ENCODE data around the gene KRTAP2-4. TPM values are rescaled to one million over a fixed set of nuclear protein-coding genes. Genes with fewer than 3 reads are reported as not detected.
"Not testable (repeated sequence)": the region's sequence is repeated elsewhere in the genome, so short reads cannot be mapped to it uniquely, and the experiment has no call there.

Gene KRTAP2-4
- total RNA-seq, 1 donor from 2014 or later = not detected

- H3K36me3 Mint-ChIP-seq (ENCODE audit: low read depth); H3K4me1 Mint-ChIP-seq; H3K27ac Mint-ChIP-seq; H3K4me3 Mint-ChIP-seq; DNase-seq; H3K27me3 Mint-ChIP-seq; intact Hi-C loops (cut with micrococcal nuclease); H3K9me3 Mint-ChIP-seq: not testable (repeated sequence)
These were observed 23.2 kb upstream of the KRTAP2-4 start for GRCh38 chr17:41088760-41089352.

DNA sequence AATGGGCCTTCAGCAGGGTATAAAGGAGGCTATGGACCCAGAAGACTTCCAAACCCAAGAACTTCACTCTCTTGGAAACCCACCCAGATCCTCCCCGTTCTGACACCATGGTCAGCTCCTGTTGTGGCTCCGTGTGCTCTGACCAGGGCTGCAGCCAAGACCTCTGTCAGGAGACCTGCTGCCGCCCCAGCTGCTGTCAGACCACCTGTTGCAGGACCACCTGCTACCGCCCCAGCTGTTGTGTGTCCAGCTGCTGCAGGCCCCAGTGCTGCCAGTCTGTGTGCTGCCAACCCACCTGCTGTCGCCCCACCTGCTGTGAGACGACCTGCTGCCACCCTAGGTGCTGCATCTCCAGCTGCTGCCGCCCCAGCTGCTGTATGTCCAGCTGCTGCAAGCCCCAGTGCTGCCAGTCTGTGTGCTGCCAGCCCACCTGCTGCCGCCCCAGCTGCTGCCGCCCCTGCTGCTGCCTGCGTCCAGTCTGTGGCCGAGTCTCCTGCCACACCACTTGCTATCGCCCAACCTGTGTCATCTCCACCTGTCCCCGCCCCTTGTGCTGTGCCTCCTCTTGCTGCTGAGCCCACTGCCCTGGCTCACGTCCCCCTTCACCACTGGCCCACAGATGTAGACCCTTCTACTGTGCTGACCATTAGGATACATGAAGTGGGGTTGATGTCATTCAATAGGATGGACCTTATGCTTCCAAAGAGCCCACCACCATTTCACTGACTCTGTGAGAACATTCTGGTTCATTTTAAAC, 18.6 kb upstream of the KRTAP2-4 start, which contains the start of gene KRTAP4-7:
Gene KRTAP4-7 (plus strand): TSS at position 51 of the 757 bp plus-strand sequence. CDS start 57 bp downstream, at position 108.
- peaks cover 16% of the 10 kb centered on the region for H3K27me3 Mint-ChIP-seq
- H3K27ac Mint-ChIP-seq; H3K9me3 Mint-ChIP-seq; intact Hi-C loops (cut with micrococcal nuclease); DNase-seq; H3K4me1 Mint-ChIP-seq; H3K36me3 Mint-ChIP-seq (ENCODE audit: low read depth); H3K4me3 Mint-ChIP-seq: not testable (repeated sequence)

DNA sequence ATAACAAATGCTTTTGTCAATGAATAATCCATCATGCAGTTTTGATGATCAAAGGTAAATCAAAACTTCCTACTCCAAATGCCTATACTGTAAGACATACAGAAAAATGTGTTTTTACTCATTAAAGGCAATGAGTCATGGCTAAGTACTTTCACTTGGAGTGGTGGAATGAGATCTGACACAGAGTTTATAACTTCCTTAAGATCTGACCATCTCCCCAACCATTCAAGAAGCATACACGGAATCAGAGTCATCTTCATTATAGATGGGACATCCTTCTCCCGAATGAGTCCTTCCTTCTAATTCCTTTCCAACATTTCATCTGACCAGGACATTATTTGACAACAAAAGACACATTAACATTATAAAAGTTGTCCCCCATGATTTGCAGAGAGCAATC, 17.7 kb upstream of the KRTAP2-4 start:
- H3K9me3 Mint-ChIP-seq; DNase-seq; H3K4me3 Mint-ChIP-seq; H3K36me3 Mint-ChIP-seq (ENCODE audit: low read depth); intact Hi-C loops (cut with micrococcal nuclease); H3K27ac Mint-ChIP-seq; H3K4me1 Mint-ChIP-seq: not testable (repeated sequence)
- H3K27me3 Mint-ChIP-seq = peaks cover 17% of the 10 kb centered on the region

DNA sequence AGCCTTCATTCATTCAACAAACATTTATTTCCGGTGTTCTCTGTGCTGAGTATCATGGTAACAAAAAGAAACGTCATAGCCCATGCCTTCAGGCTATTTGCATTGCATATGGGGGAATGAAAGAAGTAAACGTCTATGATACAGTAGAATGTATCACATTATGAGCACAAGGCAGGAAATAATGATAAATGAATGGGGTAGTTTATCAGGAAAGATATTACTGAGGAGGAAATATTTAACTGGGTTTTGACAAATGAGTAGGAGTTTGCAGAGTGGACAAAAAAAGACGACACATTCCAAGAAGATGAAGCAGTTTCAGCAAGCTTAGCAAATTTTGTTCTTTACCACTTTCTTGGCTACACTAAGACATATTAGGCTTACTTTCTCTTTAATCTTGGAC, 16.9 kb upstream of the KRTAP2-4 start:
- DNase-seq = no peak
- no peaks in the 10 kb centered on the region for H3K9me3 Mint-ChIP-seq

GRCh38 chr17:41076788-41077187, 11.1 kb upstream of the KRTAP2-4 start:
- H3K4me1 Mint-ChIP-seq = no peaks in the 10 kb centered on the region
- no peaks in the 10 kb centered on the region for H3K36me3 Mint-ChIP-seq (ENCODE audit: low read depth)
- intact Hi-C loops (cut with micrococcal nuclease) = no loop called here
- no peak overlapping the region for H3K4me3 Mint-ChIP-seq
- no peak for DNase-seq
- H3K27me3 Mint-ChIP-seq = peaks cover 26% of the 10 kb centered on the region
- H3K27ac Mint-ChIP-seq = no peak overlapping the region
- no peaks in the 10 kb centered on the region for H3K9me3 Mint-ChIP-seq

More for the DNA sequence above, 16.9 kb upstream of the KRTAP2-4 start:
- Mint-ChIP-seq H3K4me3 (no peak overlapping the region), H3K27ac (no peak overlapping the region), H3K4me1 (no peaks in the 10 kb centered on the region), H3K27me3 (peaks cover 20% of the 10 kb centered on the region), H3K36me3 (ENCODE audit: low read depth) (no peaks in the 10 kb centered on the region)
- intact Hi-C loops (cut with micrococcal nuclease) = no loop called here

DNA sequence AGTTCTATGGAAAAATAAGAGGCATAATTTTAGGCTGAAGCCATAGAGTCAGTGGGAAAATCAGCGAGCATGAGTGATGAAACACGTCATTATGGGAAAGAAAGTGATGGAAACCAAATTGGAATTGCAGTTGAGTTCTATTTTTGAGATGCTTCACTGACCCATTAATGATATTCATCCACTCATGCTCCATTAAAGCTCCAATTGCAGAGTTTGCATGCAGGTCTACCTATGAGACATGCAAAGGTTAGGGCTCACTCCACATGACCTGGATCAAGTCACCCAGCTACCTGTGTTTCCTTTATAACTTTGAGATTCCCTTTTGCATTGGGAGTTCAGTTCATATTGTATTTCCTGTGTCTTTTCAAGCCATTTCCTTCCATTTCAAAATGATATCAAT, 8.0 kb upstream of the KRTAP2-4 start:
- H3K4me1 Mint-ChIP-seq = no peaks in the 10 kb centered on the region
- no peak overlapping the region for H3K4me3 Mint-ChIP-seq
- H3K27ac Mint-ChIP-seq = no peak overlapping the region
- H3K9me3 Mint-ChIP-seq = no peaks in the 10 kb centered on the region
- H3K27me3 Mint-ChIP-seq = peaks cover 22% of the 10 kb centered on the region
- H3K36me3 Mint-ChIP-seq (ENCODE audit: low read depth) = no peaks in the 10 kb centered on the region
- intact Hi-C loops (cut with micrococcal nuclease) = no loop called here
- DNase-seq = no peak

- intact Hi-C loops (cut with micrococcal nuclease) = no loop called here
- DNase-seq = no peak
- H3K36me3 Mint-ChIP-seq (ENCODE audit: low read depth) = no peaks in the 10 kb centered on the region
- no peak overlapping the region for H3K4me3 Mint-ChIP-seq
- peaks cover 16% of the 10 kb centered on the region for H3K27me3 Mint-ChIP-seq
- no peak overlapping the region for H3K27ac Mint-ChIP-seq
- H3K4me1 Mint-ChIP-seq = no peaks in the 10 kb centered on the region
- no peaks in the 10 kb centered on the region for H3K9me3 Mint-ChIP-seq
These were observed 6.1 kb upstream of the KRTAP2-4 start for GRCh38 chr17:41071606-41072360.

DNA sequence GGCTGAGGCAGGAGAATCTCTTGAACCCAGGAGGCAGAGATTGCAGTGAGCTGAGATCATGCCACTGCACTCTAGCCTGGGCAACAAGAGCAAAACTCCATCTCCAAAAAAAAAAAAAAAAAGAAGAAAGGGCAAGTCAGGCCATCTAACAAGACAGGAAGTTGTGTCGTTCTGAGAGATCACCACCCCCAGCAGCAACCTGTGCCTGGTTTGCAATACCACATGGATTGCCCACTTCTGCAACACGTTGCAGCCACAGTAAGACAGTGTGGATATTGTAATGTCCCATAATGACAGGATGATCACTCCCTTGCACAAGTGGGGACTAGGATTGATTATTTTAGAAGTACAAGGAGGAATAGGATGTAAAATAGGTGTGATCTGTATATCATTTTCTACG, 3.4 kb upstream of the KRTAP2-4 start:
- Mint-ChIP-seq H3K36me3 (ENCODE audit: low read depth) (no peaks in the 10 kb centered on the region), H3K27me3 (peaks cover 2% of the 10 kb centered on the region), H3K9me3 (no peaks in the 10 kb centered on the region), H3K4me1 (no peaks in the 10 kb centered on the region), H3K4me3 (no peak overlapping the region), H3K27ac (no peak overlapping the region)
- DNase-seq = no peak
- intact Hi-C loops (cut with micrococcal nuclease) = no loop called here

GRCh38 chr17:41067281-41067680, 1.6 kb upstream of the KRTAP2-4 start:
- H3K27me3 Mint-ChIP-seq = peaks cover 4% of the 10 kb centered on the region

GRCh38 chr17:41065016-41065689, 526 bp downstream of the KRTAP2-4 start:
- H3K36me3 Mint-ChIP-seq (ENCODE audit: low read depth); H3K4me3 Mint-ChIP-seq; intact Hi-C loops (cut with micrococcal nuclease); H3K27ac Mint-ChIP-seq; H3K9me3 Mint-ChIP-seq; DNase-seq; H3K4me1 Mint-ChIP-seq: not testable (repeated sequence)
- peaks cover 15% of the 10 kb centered on the region for H3K27me3 Mint-ChIP-seq

More at GRCh38 chr17:41067281-41067680, 1.6 kb upstream of the KRTAP2-4 start:
- no peak for DNase-seq
- H3K27ac Mint-ChIP-seq = no peak overlapping the region
- H3K9me3 Mint-ChIP-seq = no peaks in the 10 kb centered on the region
- no peak overlapping the region for H3K4me3 Mint-ChIP-seq
- no peaks in the 10 kb centered on the region for H3K4me1 Mint-ChIP-seq
- H3K36me3 Mint-ChIP-seq (ENCODE audit: low read depth) = no peaks in the 10 kb centered on the region
- intact Hi-C loops (cut with micrococcal nuclease) = no loop called here

DNA sequence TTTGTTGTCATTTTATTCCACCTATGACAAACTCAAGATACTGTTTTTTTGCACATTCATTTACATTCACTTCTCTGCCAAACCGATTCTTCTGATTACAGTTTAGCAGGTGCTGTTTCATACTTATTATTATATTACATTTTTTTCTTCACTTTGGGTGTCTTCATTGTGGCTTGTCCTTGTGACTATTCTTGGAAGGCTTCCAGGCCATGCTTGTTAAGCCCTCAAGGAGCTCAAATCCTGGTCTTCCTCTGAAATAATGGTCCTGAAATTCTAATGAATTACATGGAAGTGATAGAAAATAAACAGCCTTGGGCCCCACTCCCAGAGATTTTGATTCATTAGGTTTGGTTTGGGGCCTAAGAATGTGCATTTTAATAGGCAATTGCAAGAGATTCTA, 1.4 kb downstream of the KRTAP2-4 start:
- DNase-seq = no peak
- H3K27ac Mint-ChIP-seq = no peak overlapping the region
- H3K9me3 Mint-ChIP-seq = no peaks in the 10 kb centered on the region
- peaks cover 20% of the 10 kb centered on the region for H3K27me3 Mint-ChIP-seq
- H3K4me3 Mint-ChIP-seq = no peak overlapping the region
- H3K4me1 Mint-ChIP-seq = no peaks in the 10 kb centered on the region
- intact Hi-C loops (cut with micrococcal nuclease) = no loop called here
- H3K36me3 Mint-ChIP-seq (ENCODE audit: low read depth) = no peaks in the 10 kb centered on the region

GRCh38 chr17:41063449-41063848, 2.2 kb downstream of the KRTAP2-4 start:
- DNase-seq = no peak
- no peaks in the 10 kb centered on the region for H3K4me1 Mint-ChIP-seq
- H3K27ac Mint-ChIP-seq = no peak overlapping the region
- intact Hi-C loops (cut with micrococcal nuclease) = no loop called here
- no peak overlapping the region for H3K4me3 Mint-ChIP-seq
- peaks cover 22% of the 10 kb centered on the region for H3K27me3 Mint-ChIP-seq
- H3K9me3 Mint-ChIP-seq = no peaks in the 10 kb centered on the region
- H3K36me3 Mint-ChIP-seq (ENCODE audit: low read depth) = no peaks in the 10 kb centered on the region

DNA sequence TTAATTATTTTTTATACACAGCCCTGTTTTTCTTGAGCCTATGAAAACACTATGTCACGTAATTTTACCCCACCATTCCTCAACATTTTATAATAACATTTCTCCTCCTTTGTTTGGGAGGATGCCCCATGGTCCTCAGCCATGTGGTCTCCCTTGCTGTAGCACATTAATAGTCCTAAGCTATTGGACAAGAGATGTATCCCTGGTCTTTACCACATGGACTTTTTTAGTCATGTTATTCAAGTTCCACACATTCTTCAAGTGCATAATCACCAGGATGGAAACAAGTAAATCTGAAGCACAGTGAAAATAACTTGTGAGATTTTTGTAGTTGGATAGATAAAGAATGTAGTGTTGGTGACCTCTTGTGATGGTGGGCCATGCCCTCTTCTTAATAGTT, 3.7 kb downstream of the KRTAP2-4 start:
- intact Hi-C loops (cut with micrococcal nuclease) = no loop called here
- peaks cover 22% of the 10 kb centered on the region for H3K27me3 Mint-ChIP-seq
- H3K4me1 Mint-ChIP-seq = no peaks in the 10 kb centered on the region
- H3K27ac Mint-ChIP-seq = no peak overlapping the region
- H3K9me3 Mint-ChIP-seq = no peaks in the 10 kb centered on the region
- H3K36me3 Mint-ChIP-seq (ENCODE audit: low read depth) = no peaks in the 10 kb centered on the region
- DNase-seq = no peak
- H3K4me3 Mint-ChIP-seq = no peak overlapping the region

All from activated CD4-positive, alpha-beta T cell treated with anti-CD3 and anti-CD28 coated beads, Interleukin-2, amount 10 ng/mL, durations not matched to agents 24 days and 14 days (primary cell).